PFSK-1 (cell line): ENCODE results near the gene NRG3.

Experiments
- SIN3A ChIP-seq: IDR thresholded peaks from 2 replicates; pipeline ENCODE4 v1.6.1; 2012; ENCODE audit warnings: mild to moderate bottlenecking, low read length, moderate library complexity, borderline replicate concordance; ENCODE audit not compliant: insufficient read depth
- TAF1 ChIP-seq: IDR thresholded peaks from 2 replicates; pipeline ENCODE4 v1.6.1; 2012; ENCODE audit warnings: low read length, control low read depth, borderline replicate concordance; ENCODE audit not compliant: insufficient read depth

DNA sequence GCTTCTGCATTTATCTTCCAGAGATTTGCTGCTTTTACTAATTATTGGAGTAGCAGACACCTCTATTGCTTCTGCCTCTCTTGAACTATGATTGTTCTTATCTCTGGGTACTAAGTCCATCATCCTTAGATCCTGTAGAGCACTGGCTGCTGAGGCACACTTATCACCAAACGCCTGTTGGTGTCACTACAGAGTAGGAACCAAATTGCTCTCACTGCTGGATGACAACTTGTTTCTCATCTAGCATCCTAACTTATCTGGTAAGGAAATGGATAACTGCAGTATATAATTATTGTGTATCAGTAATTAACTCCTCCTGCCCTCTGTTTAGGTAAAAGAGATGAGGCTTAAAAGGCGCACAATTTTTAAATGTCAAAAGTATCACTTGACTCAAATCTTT is 1059.4 kb downstream of the NRG3 start:
- TF ChIP-seq SIN3A (no peak), TAF1 (no peak)
